GM08714 (cell line): Measurements from ENCODE around the gene CREG2.

Experiments used
- H3K4me3 ChIP-seq: fragments of 200-500 bp; sonication (Bioruptor generic); 2 replicates; pipeline ENCODE4 v1.5.1; 2014; ENCODE audit warnings: mild to moderate bottlenecking, low read length, inconsistent platforms
- ZNF274 ChIP-seq: IDR thresholded peaks from 2 replicates; pipeline ENCODE4 v1.6.1; 2012; ENCODE audit warnings: mild to moderate bottlenecking, low read depth, low read length

Gene CREG2

GRCh38 chr2:101307950-101308431 is 79.3 kb downstream of the CREG2 start:
- TF ChIP-seq ZNF274, result no peak
- peak overlapping the region; percentile 90 for H3K4me3 ChIP-seq

GRCh38 chr2:101307503-101307902 is 79.8 kb downstream of the CREG2 start:
- H3K4me3 ChIP-seq, result peak overlapping the region; percentile 90
- no peak for TF ChIP-seq ZNF274

GRCh38 chr2:101306410-101306809 is 80.9 kb downstream of the CREG2 start:
- H3K4me3 ChIP-seq, result peak overlapping the region; percentile 98
- no peak for TF ChIP-seq ZNF274

GRCh38 chr2:101305492-101306078 is 81.7 kb downstream of the CREG2 start:
- H3K4me3 ChIP-seq, result peak overlapping the region; percentile 25
- TF ChIP-seq ZNF274, result no peak

GRCh38 chr2:101305035-101305434 is 82.3 kb downstream of the CREG2 start:
- no peak for TF ChIP-seq ZNF274
- no peak overlapping the region for H3K4me3 ChIP-seq

- no peak overlapping the region for H3K4me3 ChIP-seq
- TF ChIP-seq ZNF274, result no peak
Measured at GRCh38 chr2:101303688-101304087, 83.6 kb downstream of the CREG2 start.

- no peak overlapping the region for H3K4me3 ChIP-seq
- no peak for TF ChIP-seq ZNF274
Measured at GRCh38 chr2:101302016-101302415, 85.3 kb downstream of the CREG2 start.

- H3K4me3 ChIP-seq, result no peak overlapping the region
- no peak for TF ChIP-seq ZNF274
Measured at GRCh38 chr2:101300836-101301235, 86.5 kb downstream of the CREG2 start.

- no peak for TF ChIP-seq ZNF274
- H3K4me3 ChIP-seq, result no peak overlapping the region
Measured at GRCh38 chr2:101300164-101300563, 87.1 kb downstream of the CREG2 start.

GRCh38 chr2:101299604-101300003 is 87.7 kb downstream of the CREG2 start:
- TF ChIP-seq ZNF274, result no peak

GRCh38 chr2:101297383-101297782 is 89.9 kb downstream of the CREG2 start:
- TF ChIP-seq ZNF274, result no peak
- H3K4me3 ChIP-seq, result no peak overlapping the region

More at GRCh38 chr2:101299604-101300003, 87.7 kb downstream of the CREG2 start:
- H3K4me3 ChIP-seq, result no peak overlapping the region

- no peak for TF ChIP-seq ZNF274
- H3K4me3 ChIP-seq, result no peak overlapping the region
Measured at GRCh38 chr2:101296371-101296770, 90.9 kb downstream of the CREG2 start.

GRCh38 chr2:101295895-101296294 is 91.4 kb downstream of the CREG2 start:
- H3K4me3 ChIP-seq, result no peak overlapping the region

More at GRCh38 chr2:101295895-101296294, 91.4 kb downstream of the CREG2 start:
- TF ChIP-seq ZNF274, result no peak
